Type B pancreatic cell (in vitro differentiated cells): ENCODE measurements around the gene PODN. TPM values are rescaled to one million over a fixed set of nuclear protein-coding genes. Genes with fewer than 3 reads are reported as not detected.

Experiments used
- DNase-seq: peaks from one replicate; pipeline ENCODE4 v3.0.0; 2021; ENCODE audit warnings: mixed read lengths; ENCODE audit not compliant: unreplicated experiment; ENCODE audit errors: extremely low spot score
- H3K27ac Mint-ChIP-seq: 2 replicates; pipeline ENCODE4 v1.8.0; 2021; ENCODE audit warnings: mild to moderate bottlenecking, mixed read lengths
- H3K27me3 Mint-ChIP-seq: 2 replicates; pipeline ENCODE4 v1.8.0; 2021; ENCODE audit warnings: mixed read lengths
- H3K36me3 Mint-ChIP-seq: 2 replicates; pipeline ENCODE4 v1.8.0; 2021; ENCODE audit warnings: mixed read lengths
- H3K4me1 Mint-ChIP-seq: one replicate; pipeline ENCODE4 v1.8.0; 2021; ENCODE audit warnings: mixed read lengths; ENCODE audit not compliant: unreplicated experiment
- H3K4me3 Mint-ChIP-seq: 2 replicates; pipeline ENCODE4 v1.8.0; 2021; ENCODE audit warnings: mild to moderate bottlenecking, mixed read lengths
- H3K9me3 Mint-ChIP-seq: 2 replicates; pipeline ENCODE4 v1.8.0; 2021; ENCODE audit warnings: mixed read lengths
- CTCF ChIP-seq: fragments of 200-600 bp; sonication (generic); conservative IDR thresholded peaks from 2 replicates; pipeline ENCODE4 v1.5.0; 2021; ENCODE audit warnings: antibody characterized with exemption, mild to moderate bottlenecking
- total RNA-seq: library from RNA; stranded (reverse); gene quantifications from 2 replicates; pipeline ENCODE4 v1.2.1, GENCODE V29; 2021; ENCODE audit warnings: low replicate concordance

PODN gene
- total RNA-seq, 1 donor from 2014 or later, result 2.8 TPM

DNA sequence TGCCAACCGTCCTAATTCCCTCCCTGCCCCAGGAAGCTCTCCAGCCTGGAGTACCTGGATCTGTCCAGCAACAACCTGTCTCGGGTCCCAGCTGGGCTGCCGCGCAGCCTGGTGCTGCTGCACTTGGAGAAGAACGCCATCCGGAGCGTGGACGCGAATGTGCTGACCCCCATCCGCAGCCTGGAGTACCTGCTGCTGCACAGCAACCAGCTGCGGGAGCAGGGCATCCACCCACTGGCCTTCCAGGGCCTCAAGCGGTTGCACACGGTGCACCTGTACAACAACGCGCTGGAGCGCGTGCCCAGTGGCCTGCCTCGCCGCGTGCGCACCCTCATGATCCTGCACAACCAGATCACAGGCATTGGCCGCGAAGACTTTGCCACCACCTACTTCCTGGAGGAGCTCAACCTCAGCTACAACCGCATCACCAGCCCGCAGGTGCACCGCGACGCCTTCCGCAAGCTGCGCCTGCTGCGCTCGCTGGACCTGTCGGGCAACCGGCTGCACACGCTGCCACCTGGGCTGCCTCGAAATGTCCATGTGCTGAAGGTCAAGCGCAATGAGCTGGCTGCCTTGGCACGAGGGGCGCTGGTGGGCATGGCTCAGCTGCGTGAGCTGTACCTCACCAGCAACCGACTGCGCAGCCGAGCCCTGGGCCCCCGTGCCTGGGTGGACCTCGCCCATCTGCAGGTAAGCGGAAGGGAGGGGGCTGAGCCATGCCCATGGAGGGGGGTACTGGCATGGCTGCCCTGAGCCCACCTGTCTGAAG, 16.5 kb downstream of the PODN start:
- Mint-ChIP-seq H3K27ac (no peak overlapping the region), H3K4me1 (peaks cover 8% of the 10 kb centered on the region), H3K36me3 (no peaks in the 10 kb centered on the region), H3K4me3 (no peak overlapping the region), H3K27me3 (peaks cover 4% of the 10 kb centered on the region), H3K9me3 (no peaks in the 10 kb centered on the region)
- no peak for DNase-seq
- no peak for TF ChIP-seq CTCF

DNA sequence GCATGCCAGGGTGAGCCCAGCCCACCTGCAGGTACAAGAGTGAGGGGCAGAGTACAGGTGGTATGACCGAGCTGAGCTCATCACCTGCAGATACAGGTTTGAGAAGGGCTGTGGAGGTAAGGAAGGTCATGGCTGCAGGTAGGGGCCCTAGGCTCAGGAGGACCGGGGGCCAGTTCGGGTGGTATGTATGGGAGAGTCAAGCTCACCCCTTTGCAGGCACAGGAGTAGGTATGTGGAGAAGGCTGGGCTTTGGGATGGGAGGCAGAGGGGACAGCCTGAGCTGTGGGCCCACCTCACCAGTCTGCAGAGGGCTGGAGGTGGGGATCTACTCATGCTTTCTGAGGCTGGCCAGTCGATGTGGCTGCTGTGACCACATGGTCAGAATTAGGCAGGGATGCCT, 17.2 kb downstream of the PODN start:
- no peak for TF ChIP-seq CTCF
- Mint-ChIP-seq H3K4me1 (peaks cover 8% of the 10 kb centered on the region), H3K27ac (no peak overlapping the region), H3K36me3 (no peaks in the 10 kb centered on the region), H3K27me3 (peaks cover 4% of the 10 kb centered on the region), H3K9me3 (no peaks in the 10 kb centered on the region), H3K4me3 (no peak overlapping the region)
- DNase-seq, result no peak

- Mint-ChIP-seq H3K4me1 (peaks cover 14% of the 10 kb centered on the region), H3K27me3 (peaks cover 4% of the 10 kb centered on the region), H3K9me3 (no peaks in the 10 kb centered on the region), H3K27ac (no peak overlapping the region), H3K4me3 (no peak overlapping the region), H3K36me3 (no peaks in the 10 kb centered on the region)
- no peak for TF ChIP-seq CTCF
- no peak for DNase-seq
These were observed 18.0 kb downstream of the PODN start for GRCh38 chr1:53080041-53080440.

- TF ChIP-seq CTCF, result no peak
- Mint-ChIP-seq H3K36me3 (no peaks in the 10 kb centered on the region), H3K27ac (no peak overlapping the region), H3K27me3 (peaks cover 4% of the 10 kb centered on the region), H3K4me1 (peaks cover 14% of the 10 kb centered on the region), H3K9me3 (no peaks in the 10 kb centered on the region), H3K4me3 (no peak overlapping the region)
- DNase-seq, result no peak
These were observed 18.8 kb downstream of the PODN start for GRCh38 chr1:53080769-53081168.

DNA sequence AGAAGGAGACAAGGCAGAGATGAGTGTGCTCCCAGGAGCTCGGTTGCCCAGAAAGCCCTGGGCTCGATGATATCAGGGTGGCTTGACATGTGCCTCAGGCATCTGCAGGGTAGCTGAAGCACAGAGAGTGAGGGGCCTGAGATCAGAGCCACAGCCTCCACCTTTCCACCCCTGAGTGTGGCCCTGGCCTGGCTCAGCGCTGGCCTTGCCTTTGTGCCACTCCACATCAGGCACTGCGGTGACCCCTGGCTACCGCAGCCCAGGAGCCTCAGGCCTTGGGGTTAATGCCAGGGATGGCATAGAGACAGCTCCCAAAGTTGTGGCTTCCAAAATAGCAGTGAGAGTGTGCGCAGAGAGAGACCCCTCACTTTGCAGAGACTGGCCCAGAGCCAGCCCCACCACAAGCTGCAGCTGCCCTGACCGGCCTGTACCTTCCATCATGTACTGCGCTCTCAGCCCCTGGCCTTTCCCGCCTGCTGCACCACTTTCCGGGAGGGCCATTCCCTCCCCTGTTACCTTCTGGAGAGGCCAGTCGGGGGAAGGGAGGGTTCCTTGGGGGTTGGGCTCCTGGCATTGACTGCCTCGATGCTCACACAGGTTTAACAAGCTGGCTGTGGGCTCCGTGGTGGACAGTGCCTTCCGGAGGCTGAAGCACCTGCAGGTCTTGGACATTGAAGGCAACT, 19.5 kb downstream of the PODN start:
- peaks cover 4% of the 10 kb centered on the region for H3K27me3 Mint-ChIP-seq

More for the DNA sequence above, 19.5 kb downstream of the PODN start:
- Mint-ChIP-seq H3K4me3 (no peak overlapping the region), H3K36me3 (no peaks in the 10 kb centered on the region), H3K9me3 (no peaks in the 10 kb centered on the region), H3K27ac (no peak overlapping the region), H3K4me1 (peaks cover 14% of the 10 kb centered on the region)
- no peak for TF ChIP-seq CTCF
- DNase-seq, result no peak
